HG03521 (cell line): ENCODE measurements around the gene BCAT1.
A peak's percentile ranks its signal among the peaks of the same experiment; 100 is the strongest.
"Not testable (repeated sequence)": the region's sequence is repeated elsewhere in the genome, so short reads cannot be mapped to it uniquely, and the experiment has no call there.

Source experiments
- ATAC-seq: cut with Tn5 transposase; IDR thresholded peaks from one replicate; pipeline ENCODE4 v1.9.1; 2021; ENCODE audit warnings: mild to moderate bottlenecking, moderate library complexity; ENCODE audit not compliant: unreplicated experiment

The BCAT1 gene

DNA sequence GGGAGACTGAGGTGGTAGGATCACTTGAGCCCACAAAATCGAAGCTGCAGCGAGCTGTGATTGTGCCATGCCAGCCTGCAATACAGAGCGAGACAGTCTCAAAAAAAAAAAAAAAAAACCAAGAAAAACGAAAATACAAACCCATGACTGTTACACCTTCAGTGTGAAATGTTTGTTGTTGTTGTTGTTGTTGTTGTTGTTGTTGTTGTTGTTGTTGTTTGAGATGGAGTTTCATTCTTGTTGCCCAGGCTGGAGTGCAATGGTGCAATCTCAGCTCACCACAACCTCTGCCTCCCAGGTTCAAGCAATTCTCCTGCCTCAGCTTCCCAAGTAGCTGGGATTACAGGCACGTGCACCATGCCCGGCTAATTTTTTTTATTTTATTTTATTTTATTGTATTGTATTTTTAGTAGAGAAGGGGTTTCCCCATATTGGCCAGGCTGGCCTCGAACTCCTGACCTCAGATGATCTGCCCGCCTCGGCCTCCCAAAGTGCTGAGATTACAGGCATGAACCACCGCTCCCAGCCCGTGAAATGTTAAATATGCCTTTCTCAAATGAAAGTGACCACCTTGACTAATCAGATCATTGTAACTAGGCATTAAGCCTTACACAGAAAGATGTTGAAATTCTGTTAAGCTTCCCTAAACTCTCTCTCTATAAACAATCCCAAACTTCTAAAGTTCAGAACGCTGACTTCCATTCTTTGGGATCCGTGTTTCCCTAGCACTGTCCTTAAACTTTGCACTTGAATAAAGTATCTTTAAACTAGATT is 20.2 kb downstream of the BCAT1 start:
- not testable (repeated sequence) for ATAC-seq

DNA sequence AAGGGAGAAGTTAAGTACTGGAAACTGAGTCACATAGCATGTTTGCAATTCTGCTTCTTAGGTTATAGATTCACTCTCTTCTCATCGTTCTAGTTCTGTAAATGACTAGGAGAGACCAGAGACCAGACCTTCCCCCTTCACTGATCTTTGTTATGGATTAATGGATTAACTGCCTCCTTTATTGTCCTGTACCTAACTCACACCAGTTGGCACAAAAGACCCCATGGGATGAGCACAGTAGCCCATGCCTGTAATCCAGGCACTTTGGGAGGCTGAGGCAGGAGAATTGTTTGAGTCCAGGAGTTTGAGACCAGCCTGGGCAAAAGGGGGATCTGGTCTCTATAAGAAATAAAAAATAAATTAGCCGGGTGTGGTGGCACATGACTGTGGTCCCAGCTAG is 20.8 kb downstream of the BCAT1 start:
- ATAC-seq: no peak

DNA sequence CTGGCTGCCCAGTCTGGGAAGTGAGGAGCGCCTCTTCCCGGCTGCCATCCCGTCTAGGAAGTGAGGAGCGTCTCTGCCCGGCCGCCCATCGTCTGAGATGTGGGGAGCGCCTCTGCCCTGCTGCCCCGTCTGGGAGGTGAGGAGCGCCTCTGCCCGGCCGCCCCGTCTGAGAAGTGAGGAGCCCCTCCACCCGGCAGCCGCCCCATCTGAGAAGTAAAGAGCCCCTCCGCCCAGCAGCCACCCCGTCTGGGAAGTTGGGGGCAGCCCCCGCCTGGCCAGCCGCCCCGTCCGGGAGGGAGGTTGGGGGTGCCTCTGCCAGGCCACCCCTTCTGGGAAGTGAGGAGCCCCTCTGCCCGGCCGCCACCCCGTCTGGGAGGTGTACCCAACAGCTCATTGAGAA is 22.8 kb downstream of the BCAT1 start:
- not testable (repeated sequence) for ATAC-seq

DNA sequence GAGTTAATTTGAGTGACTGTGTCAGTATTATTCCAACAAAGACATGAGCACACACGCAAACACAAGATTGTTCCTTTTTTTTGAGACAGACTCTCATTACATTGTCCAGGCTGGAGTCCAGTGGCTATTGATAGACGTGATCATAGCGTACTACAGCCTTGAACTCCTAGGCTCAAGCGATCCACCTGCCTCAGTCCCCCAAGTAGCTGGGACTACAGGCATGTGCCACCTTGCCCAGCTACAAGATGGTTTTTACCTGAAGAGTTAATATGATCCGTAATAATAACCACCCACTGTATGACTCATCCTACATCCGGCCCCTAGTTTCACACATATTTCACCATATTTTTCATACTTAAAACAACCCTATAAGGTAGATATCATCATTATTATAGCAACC is 26.8 kb downstream of the BCAT1 start:
- no peak for ATAC-seq

DNA sequence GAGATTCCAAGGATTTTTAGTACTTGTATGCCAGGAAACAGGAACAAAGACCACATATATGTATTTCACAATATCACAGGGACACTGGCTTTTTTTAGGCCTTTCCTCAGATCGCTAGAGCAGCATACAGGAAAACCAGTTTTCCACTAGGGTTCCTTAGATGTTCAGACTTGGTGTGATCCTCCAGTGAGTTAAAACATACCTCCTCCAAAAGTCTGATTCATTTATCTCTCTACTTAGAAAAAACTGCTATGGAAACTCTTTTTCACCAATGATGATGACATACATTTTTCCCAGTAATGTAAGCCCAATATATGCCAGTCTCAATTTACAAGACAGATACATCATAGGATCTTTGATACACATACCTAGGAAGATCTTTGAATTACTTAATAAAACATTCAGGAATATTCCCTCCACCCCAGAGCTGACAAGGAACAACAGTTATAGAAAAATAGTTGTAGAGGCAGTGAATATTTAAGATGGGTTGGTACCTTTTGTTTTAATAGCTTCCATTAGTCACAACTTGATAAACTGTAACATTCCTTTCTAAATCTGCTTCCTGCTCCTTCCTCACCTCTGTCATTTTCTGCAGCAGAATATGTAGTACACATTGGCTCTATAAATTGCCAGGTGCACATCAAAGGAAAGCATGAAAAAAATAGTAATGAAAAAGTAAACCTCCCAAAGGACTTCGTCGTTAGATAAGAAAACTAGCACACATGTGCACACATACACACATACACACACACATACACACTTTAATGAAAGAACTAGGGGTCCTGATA is 27.5 kb downstream of the BCAT1 start:
- ATAC-seq: no peak

DNA sequence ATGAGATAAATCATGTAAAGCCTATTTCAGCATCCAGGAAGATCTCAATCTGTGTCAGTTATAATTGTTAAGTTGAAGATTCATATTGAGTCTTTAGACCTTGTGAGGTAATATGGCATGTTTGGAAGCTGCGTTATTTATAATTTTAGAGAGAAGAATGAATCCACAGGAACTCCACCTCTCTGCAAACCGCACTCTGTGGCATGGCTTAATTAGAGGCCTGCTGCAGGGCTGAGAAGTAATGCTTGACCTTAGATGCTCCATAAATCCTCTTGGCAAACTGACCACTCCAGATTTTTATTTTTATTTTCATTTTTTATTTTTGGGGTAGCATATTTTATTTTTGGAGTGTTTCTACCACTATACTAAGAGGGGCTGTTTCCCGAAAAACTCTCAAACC is 28.8 kb downstream of the BCAT1 start:
- ATAC-seq: no peak

DNA sequence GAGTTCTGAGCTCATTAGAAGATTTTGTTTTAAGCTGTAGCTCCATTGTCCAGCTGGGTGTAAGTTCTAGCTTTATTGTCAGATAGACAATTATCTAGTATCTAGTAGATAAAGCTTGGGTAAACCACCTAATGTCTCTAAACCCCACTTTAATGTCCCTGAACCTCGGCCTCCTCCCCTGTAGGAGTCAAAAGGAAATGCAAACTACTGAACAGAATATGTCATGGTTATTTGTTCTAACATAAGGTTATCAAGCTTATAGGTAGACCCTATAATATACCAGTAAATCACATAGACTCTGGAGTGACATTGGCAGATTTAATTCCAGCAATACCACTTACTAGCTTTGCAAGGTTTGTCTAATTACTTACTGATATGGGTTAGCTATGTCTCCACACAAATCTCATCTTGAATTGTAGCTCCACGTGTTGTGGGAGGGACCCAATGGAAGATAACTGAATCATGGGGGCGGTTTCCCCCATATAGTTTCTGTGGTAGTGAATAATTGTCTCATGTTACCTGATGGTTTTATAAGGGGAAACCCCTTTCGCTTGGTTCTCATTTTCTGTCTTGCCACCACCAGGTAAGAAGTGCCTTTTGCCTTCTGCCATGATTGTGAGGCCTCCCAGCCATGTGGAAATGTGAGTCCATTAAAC is 29.4 kb downstream of the BCAT1 start:
- ATAC-seq: no peak

DNA sequence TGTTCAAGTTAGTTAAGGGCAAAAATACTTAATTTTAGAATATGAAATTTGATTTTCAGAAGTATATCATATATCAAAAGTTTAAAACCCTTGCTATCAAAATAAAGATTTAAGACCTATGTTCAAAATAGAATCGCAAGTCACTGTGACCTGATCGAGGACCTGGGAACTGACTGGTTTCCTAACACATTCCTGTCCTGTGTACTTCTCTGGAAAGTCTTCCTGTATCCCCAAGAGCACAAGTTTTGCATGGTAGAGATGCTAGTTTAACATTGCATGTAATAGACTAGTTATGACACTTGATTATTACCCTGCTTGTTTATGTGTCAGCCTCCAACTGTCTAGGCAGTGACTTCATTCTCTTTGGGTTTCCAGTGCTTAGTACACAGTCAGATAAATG is 30.3 kb downstream of the BCAT1 start:
- ATAC-seq: no peak

DNA sequence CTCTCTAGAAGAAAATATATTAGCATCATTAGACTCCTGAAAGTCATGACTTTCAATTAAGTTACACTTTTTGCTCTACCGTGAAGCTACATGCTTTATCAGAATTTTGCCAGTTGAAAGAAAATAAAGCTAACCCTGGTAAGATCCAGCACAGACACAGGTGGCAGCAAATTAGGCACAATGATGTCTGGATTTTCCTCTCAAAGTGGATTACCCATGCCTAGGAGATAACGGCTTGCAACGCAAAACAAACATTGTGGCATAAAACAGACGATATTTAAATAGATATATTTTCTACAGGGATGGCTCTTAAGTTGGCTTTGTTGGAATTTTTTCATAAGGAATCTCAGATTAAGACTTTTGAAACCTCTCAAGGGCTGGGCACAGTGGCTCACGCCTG is 33.4 kb downstream of the BCAT1 start:
- no peak for ATAC-seq

DNA sequence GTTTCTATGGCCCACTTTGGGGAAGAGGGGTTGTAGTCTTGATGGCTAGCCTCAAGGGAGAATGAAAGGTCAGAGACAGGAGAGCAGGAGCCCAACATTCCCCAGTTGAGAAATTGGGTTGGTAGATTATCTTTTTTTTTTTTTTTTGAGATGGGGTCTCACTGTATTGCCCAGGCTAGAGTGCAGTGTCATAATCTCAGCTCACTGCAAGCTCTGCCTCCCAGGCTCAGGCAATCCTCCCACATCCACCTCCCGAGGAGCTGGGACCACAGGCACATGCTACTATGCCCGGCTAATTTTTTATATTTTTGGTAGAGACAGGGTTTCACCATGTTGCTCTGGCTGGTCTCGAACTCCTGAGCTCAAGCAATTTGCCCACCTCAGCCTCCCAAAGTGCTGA is 34.9 kb downstream of the BCAT1 start:
- no peak for ATAC-seq

DNA sequence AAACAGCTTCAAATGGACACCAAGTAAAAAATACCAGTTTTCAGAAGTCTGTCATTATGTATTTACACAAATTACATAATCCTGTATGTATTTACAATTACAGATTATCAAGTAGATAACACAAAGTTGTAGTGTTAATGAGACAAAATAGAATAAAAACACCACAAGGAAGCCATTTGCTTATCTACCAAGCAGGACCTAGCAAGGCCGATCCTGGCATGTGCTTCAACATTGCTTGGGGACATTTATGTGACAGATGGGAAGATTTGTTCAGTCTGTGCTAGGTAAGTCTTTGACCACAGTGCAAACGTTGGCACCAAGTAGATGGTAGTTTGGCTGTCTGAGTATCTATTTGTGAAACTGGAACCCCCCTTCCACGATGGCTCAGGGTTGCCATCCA is 35.8 kb downstream of the BCAT1 start:
- ATAC-seq: no peak

DNA sequence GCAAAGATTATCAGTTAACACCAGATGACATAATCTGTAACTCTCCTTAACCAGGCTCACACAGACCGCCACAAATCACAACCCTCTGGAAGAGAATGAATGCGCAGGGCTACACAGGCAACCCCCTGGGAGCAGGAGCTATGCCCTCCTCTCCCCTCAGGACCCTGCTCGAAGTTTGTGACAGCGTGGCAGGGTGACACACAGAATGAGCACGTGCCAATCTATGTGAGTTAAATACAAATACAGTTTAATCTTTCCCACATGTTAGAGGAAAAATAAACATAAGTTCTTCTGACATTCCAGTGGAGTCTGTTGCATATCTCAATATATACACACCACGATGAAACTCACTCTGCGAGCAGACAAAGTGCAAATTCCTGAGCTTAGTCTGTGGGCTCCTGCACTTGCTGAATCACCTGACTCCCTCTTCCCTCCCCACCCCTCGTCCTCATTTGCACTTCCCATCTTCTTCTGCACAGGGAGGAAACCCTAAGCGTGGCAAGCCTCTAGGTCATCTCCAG is 37.6 kb downstream of the BCAT1 start:
- ATAC-seq: no peak

DNA sequence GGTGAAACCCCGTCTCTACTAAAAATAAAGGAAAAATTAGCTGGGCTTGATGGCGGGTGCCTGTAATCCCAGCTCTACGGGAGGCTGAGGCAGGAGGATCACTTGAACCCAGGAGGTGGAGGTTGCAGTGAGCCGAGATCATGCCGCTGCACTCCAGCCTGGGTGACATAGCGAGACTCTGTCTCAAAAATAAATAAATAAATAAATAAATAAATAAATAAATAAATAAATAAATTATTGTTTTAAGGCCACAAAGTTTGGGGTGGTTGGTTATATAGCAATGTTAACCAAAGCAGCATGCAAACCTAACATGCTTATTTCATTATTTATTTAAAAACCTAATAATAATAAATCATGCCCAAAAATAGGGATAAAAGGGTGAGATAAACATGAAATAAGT is 38.7 kb downstream of the BCAT1 start:
- not testable (repeated sequence) for ATAC-seq

DNA sequence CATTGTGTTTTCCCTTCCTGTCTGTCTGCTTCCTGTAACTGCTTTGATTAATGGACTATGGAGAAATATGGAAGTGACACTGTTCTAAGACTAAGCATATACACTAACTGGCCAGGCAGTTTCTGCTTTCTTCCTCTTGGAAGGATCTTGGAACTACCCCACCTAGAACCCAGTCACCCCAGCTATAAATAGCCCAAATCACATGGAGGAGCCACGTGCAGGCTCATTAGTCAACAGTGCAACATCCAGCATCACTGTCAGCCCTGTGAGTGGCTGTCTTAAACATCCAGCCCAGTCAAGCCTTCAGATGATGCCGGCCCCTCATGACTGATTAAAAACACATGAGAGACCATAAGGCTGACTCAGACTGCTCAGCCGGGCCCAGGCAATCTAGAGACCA is 39.2 kb downstream of the BCAT1 start:
- ATAC-seq: no peak

DNA sequence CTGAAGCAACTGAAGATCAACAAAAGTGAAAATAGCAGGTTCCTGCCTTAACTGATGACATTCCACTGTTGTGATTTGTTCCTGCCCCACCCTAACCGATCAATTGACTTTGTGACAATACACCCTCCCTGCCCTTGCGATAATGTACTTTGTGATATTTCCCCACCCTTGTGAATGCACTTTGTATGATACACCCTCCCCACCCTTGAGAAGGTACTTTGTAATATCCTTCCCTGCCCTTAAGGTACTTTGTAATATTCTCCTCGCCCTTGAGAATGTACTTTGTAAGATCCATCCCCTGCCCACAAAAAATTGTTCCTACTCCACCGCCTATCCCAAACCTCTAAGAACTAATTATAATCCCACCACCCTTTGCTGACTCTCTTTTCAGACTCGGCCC is 41.4 kb downstream of the BCAT1 start:
- ATAC-seq: no peak

DNA sequence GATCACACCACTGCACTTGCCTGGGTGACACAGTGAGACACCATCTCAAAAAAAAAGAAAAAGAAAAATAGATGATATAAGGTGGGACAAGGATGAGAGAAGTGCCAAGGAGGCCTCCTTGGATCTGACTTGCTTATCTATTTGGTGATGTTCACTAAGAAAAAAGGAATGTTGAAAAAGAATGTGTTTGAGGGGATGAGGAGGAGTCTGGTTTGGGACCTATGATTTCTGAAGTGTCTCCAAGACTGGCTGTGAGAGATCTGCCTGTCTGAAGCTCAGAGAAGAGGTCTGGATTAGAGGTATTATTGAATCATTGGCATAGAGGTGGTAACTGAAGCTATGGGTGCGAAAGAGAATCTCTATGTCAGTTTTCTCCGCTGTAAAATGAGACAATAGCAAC is 42.8 kb downstream of the BCAT1 start:
- no peak for ATAC-seq

DNA sequence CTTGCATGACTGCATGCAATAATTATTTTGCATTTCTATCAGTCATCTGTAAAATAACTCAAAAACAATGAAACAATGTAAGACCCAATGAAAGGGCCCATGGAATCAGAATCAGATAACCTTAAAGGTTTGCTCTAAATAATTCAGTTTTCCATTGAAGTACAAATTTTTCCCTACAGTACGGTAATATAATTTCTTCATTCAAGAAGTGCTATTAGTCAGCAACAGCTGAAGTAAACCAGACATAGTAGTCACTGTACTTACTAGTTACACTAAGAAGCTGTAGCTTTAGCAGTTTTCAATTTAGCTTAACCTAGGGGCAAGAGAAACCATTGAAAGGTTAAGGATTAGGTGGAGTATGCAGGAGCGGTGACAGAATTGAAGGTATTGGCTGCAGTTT is 43.5 kb downstream of the BCAT1 start:
- ATAC-seq: no peak

DNA sequence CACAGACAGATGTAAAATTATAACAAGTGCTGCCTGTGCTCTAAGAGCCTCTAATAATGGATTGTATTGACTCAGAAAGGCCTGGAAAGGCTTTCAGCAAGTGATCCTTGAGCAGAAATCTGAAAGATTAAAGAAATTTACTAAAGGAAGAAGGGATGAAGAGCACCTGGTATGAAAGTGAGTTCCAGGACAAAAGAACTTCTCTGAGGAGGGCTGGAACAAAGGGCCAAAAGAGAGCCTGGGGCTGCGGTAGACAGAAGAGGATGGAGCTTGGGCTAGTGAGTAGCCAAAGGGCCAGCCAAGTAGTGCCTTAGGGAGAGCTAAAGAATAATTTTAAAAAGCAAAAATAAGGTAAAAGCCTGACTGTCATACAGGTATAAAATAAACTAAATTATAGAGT is 44.0 kb downstream of the BCAT1 start:
- no peak for ATAC-seq

DNA sequence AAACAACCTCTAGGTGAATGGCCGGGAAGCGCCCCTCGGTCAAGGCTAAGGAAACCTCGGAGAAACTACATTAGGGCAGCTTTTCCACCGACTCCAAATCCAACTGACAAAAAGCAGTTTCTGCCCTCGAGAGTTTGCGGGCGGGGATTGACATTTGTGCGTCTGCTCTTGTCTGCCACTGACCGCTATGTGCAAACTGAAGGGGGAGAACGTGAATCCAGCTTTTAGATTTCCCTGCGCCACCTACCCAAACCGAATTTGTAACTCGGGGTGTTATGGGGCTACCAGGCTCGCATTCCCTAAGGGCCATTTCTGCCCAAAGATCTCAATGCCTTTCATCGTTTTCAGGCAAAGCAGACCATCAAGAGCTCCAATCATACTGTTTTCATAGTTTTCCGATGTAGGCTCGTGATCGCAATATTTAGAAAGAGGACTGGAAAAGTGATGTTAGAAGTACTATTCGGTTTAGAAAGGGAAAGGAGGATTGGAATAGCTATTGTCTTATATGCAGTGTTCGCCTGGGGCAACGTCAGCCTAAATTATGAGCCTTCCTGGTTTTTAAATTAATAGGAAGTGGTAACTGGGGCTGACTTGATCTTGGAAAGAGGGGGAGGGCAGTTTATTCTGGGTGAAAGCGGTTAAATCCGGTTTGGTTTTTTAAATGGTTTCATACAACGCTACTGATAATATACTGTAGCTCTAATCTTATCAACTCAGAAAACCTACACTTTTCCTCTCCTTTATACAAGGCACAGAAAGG is 45.4 kb downstream of the BCAT1 start:
- no peak for ATAC-seq

DNA sequence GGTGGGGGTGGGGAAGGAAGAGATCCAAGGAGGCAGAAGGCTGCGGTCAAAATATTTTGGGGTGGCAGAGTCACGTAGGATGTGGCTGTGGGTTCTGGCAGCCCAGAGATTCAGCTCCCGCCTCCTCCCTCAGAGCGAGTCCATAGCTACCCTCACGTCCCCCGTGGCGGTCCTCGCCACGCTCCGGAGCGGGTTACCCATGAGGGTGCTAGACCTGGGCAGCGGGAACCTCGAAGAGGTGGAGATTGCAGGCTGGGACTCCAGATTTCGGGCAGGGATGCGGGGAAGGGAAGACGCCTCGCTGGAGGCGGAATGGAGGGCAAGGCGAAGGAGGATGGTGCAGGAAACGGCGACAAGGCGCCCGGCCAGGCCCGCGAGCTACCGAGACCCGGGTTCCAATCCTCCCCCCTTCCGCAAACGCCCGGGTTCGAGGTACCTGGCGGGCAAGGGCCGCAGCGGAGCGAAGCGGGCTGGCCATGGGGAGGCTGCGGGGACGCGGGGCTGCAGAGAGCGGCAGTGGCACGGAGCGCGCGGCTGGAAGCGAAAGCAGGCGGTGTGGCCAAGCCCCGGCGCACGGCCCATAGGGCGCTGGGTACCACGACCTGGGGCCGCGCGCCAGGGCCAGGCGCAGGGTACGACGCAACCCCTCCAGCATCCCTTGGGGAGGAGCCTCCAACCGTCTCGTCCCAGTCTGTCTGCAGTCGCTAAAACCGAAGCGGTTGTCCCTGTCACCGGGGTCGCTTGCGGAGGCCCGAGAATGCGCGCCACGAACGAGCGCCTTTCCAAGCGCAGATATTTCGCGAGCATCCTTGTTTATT is 46.2 kb downstream of the BCAT1 start:
- ATAC-seq: peak; percentile 49
